Pancreas (tissue), 10 donors: Measurements from ENCODE around the gene ACO2. TPM values are rescaled to one million over a fixed set of nuclear protein-coding genes. Genes with fewer than 3 reads are reported as not detected.

Experiments used
- ATAC-seq, 4 donors: fragments of 200-7000 bp; cut with Tn5 transposase; one replicate each; pipeline versions ENCODE4 v1.8.0 to v1.9.1; 2020; ENCODE audit warnings: mild to moderate bottlenecking in 4 of 4, moderate library complexity in 4 of 4
- DNase-seq, 6 donors: peaks; one replicate each; pipeline ENCODE4 v3.0.0-alpha.2; 2020
- FAIRE-seq: peaks from 2 replicates; lab custom pipeline; 2012; peaks lifted over from hg19 to GRCh38; lab: Jason Lieb, UNC
- H3K27ac ChIP-seq, 4 donors: fragments of 200-600 bp; sonication (generic); 1 replicate in 3 of 4; 2 replicates in 1 of 4; pipeline versions ENCODE4 v1.5.0 to v1.8.0; 2020
- H3K27me3 ChIP-seq, 4 donors: fragments of 200-600 bp; one replicate each; pipeline ENCODE4 v1.8.0; 2021
- H3K36me3 ChIP-seq, 3 donors: fragments of 200-600 bp; sonication (generic) in 1 of 3; one replicate each; pipeline versions ENCODE4 v1.5.0 to v1.8.0; 2020 to 2021
- H3K4me1 ChIP-seq, 3 donors: fragments of 200-600 bp; one replicate each; pipeline ENCODE4 v1.8.0; 2021
- H3K4me3 ChIP-seq, 4 donors: fragments of 200-600 bp; sonication (generic) in 2 of 4; one replicate each; pipeline versions ENCODE4 v1.5.0 to v1.8.0; 2020 to 2021
- H3K9me3 ChIP-seq, 4 donors: fragments of 200-600 bp; one replicate each; pipeline ENCODE4 v1.8.0; 2021
- CTCF ChIP-seq, 4 donors: fragments of 200-600 bp; sonication (generic) in 3 of 4; IDR thresholded peaks; one replicate each; pipeline versions ENCODE4 v1.5.0 to v1.8.0; 2021; ENCODE audit warnings: antibody characterized with exemption in 4 of 4
- WGBS, 2 donors: extraction: QIAGEN DNeasy Blood & Tissue Kit; methylation state at CpG; one replicate each; pipeline ENCODE4 v1.1.7; 2013; 5-methylcytosine and 5-hydroxymethylcytosine counted together
- intact Hi-C, 3 donors: fragments of 100-400 bp; cut with DNase I; formaldehyde crosslinking; loops; one replicate each; pipeline versions ENCODE4 v1.11.1 to v1.14.2; 2022
- polyA plus RNA-seq, 2 donors: library from polyadenylated mRNA; stranded (reverse); fragments of 200-250 nt; gene quantifications; one replicate each; pipeline ENCODE4 v1.2.3, GENCODE V29; 2013
- total RNA-seq, 6 donors: library from RNA; stranded (reverse); fragmentation: NEBNext Ultra II Directional in 4 of 6; extraction: Animal tissue kit (Norgen Biotek cat#: 25700) in 4 of 6; gene quantifications; one replicate each; pipeline versions ENCODE4 v1.2.1 to v1.2.4, GENCODE V29; 2021 to 2023
- donor health status: healthy with polysubstance abuse.
- donor health status: DM: no; HTN: no; CAD: no; lungs with moderate emphysema.
- donor health status: DM: no; HTN: no; CAD: no.
- donor health status: control.
- donor health status: control.
- donor health status: Bipolar disorder and iron deficiency.
- donor health status: DM: yes; HTN: yes; CAD: no.
- donor health status: DM: no; HTN: no; CAD: no.
- donor health status: DM: no; HTN: no; CAD: no.
- donor health status: DM: yes; HTN: yes; CAD: no.

ACO2 gene
- total and polyA plus RNA-seq, 8 donors, result 19.2 to 53.1 (median 37.6) TPM

- Histone ChIP-seq H3K36me3 (peaks cover 0 to 29% (median 0%) of the 10 kb centered on the region in 3 donors), H3K9me3 (no peaks in the 10 kb centered on the region), H3K27me3 (no peaks in the 10 kb centered on the region), H3K27ac (no peak overlapping the region), H3K4me3 (no peak overlapping the region), H3K4me1 (no peaks in the 10 kb centered on the region)
- TF ChIP-seq CTCF (IDR thresholded peaks at IDR 0.05), result no peak
- no peak for FAIRE-seq
- intact Hi-C loops, result loop anchor here in 1 of 3 donors (5.0 kb wide), 1 partner anchor 116 kb away; no protein-coding TSS in a partner anchor
- DNase-seq, result no peak
- ATAC-seq, result no peak
- WGBS, 2 donors, result 70 to 74% methylated on average over 7 of the region's 7 CpGs
Observed at GRCh38 chr22:41518048-41518347, 49.1 kb downstream of the ACO2 start.

GRCh38 chr22:41521126-41521525, 52.2 kb downstream of the ACO2 start:
- ATAC-seq, result no peak
- WGBS, 2 donors, result 82 to 85% methylated on average over 3 of the region's 3 CpGs
- H3K27me3 ChIP-seq, result no peaks in the 10 kb centered on the region
- peaks cover 10 to 13% (median 11%) of the 10 kb centered on the region in 3 donors for H3K4me1 ChIP-seq
- no peaks in the 10 kb centered on the region for H3K9me3 ChIP-seq
- no peak for DNase-seq
- H3K27ac ChIP-seq, result no peak overlapping the region
- intact Hi-C loops, result loop anchor here in 1 of 3 donors (10.0 kb wide), 1 partner anchor 116 kb away; no protein-coding TSS in a partner anchor
- TF ChIP-seq CTCF (IDR thresholded peaks at IDR 0.05), result no peak
- peaks cover 5 to 24% (median 6%) of the 10 kb centered on the region in 3 donors for H3K36me3 ChIP-seq
- FAIRE-seq, result no peak
- no peak overlapping the region for H3K4me3 ChIP-seq

GRCh38 chr22:41522813-41523212, 53.9 kb downstream of the ACO2 start:
- FAIRE-seq, result no peak
- intact Hi-C loops, result loop anchor here in 1 of 3 donors (10.0 kb wide), 1 partner anchor 118 kb away; no protein-coding TSS in a partner anchor
- peaks cover 10 to 13% (median 11%) of the 10 kb centered on the region in 3 donors for H3K4me1 ChIP-seq
- no peak for ATAC-seq
- TF ChIP-seq CTCF (IDR thresholded peaks at IDR 0.05), result no peak
- peak overlapping the region in 3 of 4 donors; percentile 9 to 62 (median 58) for H3K27ac ChIP-seq
- DNase-seq, result peak in 1 of 6 donors; percentile 68
- 90 to 97% methylated on average over 8 to 9 of the region's 9 CpGs for WGBS, 2 donors
- no peaks in the 10 kb centered on the region for H3K27me3 ChIP-seq
- no peaks in the 10 kb centered on the region for H3K9me3 ChIP-seq
- H3K36me3 ChIP-seq, result peaks cover 6 to 33% (median 14%) of the 10 kb centered on the region in 3 donors
- no peak overlapping the region for H3K4me3 ChIP-seq

GRCh38 chr22:41523464-41524221, 54.7 kb downstream of the ACO2 start:
- Histone ChIP-seq H3K36me3 (peaks cover 6 to 41% (median 23%) of the 10 kb centered on the region in 3 donors), H3K9me3 (no peaks in the 10 kb centered on the region), H3K27me3 (no peaks in the 10 kb centered on the region), H3K27ac (peak overlapping the region; percentile 9 to 62 (median 54)), H3K4me1 (peaks cover 10 to 13% (median 11%) of the 10 kb centered on the region in 3 donors), H3K4me3 (no peak overlapping the region)
- peak; percentile 13 to 49 (median 24) for ATAC-seq
- no peak for FAIRE-seq
- intact Hi-C loops, result loop anchor here in 1 of 3 donors (10.0 kb wide), 1 partner anchor 119 kb away; no protein-coding TSS in a partner anchor
- TF ChIP-seq CTCF (IDR thresholded peaks at IDR 0.05), result no peak
- 58 to 59% methylated on average over 21 of the region's 21 CpGs for WGBS, 2 donors
- DNase-seq, result peak in 3 of 6 donors; percentile 32 to 75 (median 50)
